Astrocyte (in vitro differentiated cells and primary cell): ENCODE measurements around the gene TOR1AIP2. TPM values are rescaled to one million over a fixed set of nuclear protein-coding genes. Genes with fewer than 3 reads are reported as not detected.

Experiments used
- DNase-seq: peaks from one replicate; pipeline ENCODE4 v3.0.0-alpha.2; 2010; ENCODE audit warnings: low read depth
- FAIRE-seq: peaks from 2 replicates; lab custom pipeline; 2011; peaks lifted over from hg19 to GRCh38; lab: Jason Lieb, UNC
- H2AFZ ChIP-seq: 2 replicates; pipeline ENCODE4 v1.6.0; 2012; ENCODE audit warnings: low read depth, low read length, inconsistent platforms
- H3K27ac ChIP-seq: 2 replicates; pipeline ENCODE4 v1.5.1; 2011; ENCODE audit warnings: low read depth, low read length, inconsistent platforms
- H3K27me3 ChIP-seq: 2 replicates; pipeline ENCODE4 v1.6.0; 2011; ENCODE audit warnings: low read length, inconsistent platforms; ENCODE audit not compliant: insufficient read depth
- H3K36me3 ChIP-seq: 2 replicates; pipeline ENCODE4 v1.5.1; 2011; ENCODE audit warnings: low read length, inconsistent platforms; ENCODE audit not compliant: insufficient read depth
- H3K4me1 ChIP-seq: 2 replicates; pipeline ENCODE4 v1.5.1; 2011; ENCODE audit warnings: low read length, inconsistent platforms; ENCODE audit not compliant: insufficient read depth
- H3K4me2 ChIP-seq: 2 replicates; pipeline ENCODE4 v1.6.0; 2012; ENCODE audit warnings: low read length, inconsistent platforms
- H3K4me3 ChIP-seq: 2 replicates; pipeline ENCODE4 v1.5.1; 2011; ENCODE audit warnings: low read depth, mild to moderate bottlenecking, low read length, inconsistent platforms; ENCODE audit not compliant: insufficient read depth
- H3K79me2 ChIP-seq: 2 replicates; pipeline ENCODE4 v1.6.0; 2012; ENCODE audit warnings: mild to moderate bottlenecking, low read length, inconsistent platforms; ENCODE audit not compliant: insufficient read depth
- H3K9ac ChIP-seq: 2 replicates; pipeline ENCODE4 v1.6.0; 2012; ENCODE audit warnings: mild to moderate bottlenecking, low read length, inconsistent platforms
- H3K9me3 ChIP-seq: 2 replicates; pipeline ENCODE4 v1.5.1; 2012; ENCODE audit warnings: low read depth, mild to moderate bottlenecking, low read length, inconsistent platforms; ENCODE audit not compliant: insufficient read depth
- H4K20me1 ChIP-seq: 2 replicates; pipeline ENCODE4 v1.6.0; 2012; ENCODE audit warnings: low read length, inconsistent platforms; ENCODE audit not compliant: insufficient read depth
- H3K27ac Mint-ChIP-seq: one replicate; pipeline ENCODE4 v1.8.0; 2021; ENCODE audit warnings: mild to moderate bottlenecking, mixed read lengths; ENCODE audit not compliant: unreplicated experiment
- H3K27me3 Mint-ChIP-seq: one replicate; pipeline ENCODE4 v1.8.0; 2021; ENCODE audit warnings: low read depth, mixed read lengths; ENCODE audit not compliant: unreplicated experiment
- H3K36me3 Mint-ChIP-seq: one replicate; pipeline ENCODE4 v1.8.0; 2021; ENCODE audit warnings: low read depth, mixed read lengths; ENCODE audit not compliant: unreplicated experiment
- H3K4me1 Mint-ChIP-seq: one replicate; pipeline ENCODE4 v1.8.0; 2021; ENCODE audit warnings: low read depth, mixed read lengths; ENCODE audit not compliant: unreplicated experiment
- H3K4me3 Mint-ChIP-seq: one replicate; pipeline ENCODE4 v1.8.0; 2021; ENCODE audit warnings: mild to moderate bottlenecking, moderate library complexity, mixed read lengths; ENCODE audit not compliant: unreplicated experiment
- H3K9me3 Mint-ChIP-seq: one replicate; pipeline ENCODE4 v1.8.0; 2021; ENCODE audit warnings: mild to moderate bottlenecking, mixed read lengths; ENCODE audit not compliant: unreplicated experiment
- EZH2 ChIP-seq: IDR thresholded peaks from 2 replicates; pipeline ENCODE4 v1.6.1; 2012; ENCODE audit warnings: mild to moderate bottlenecking, low read length, inconsistent platforms; ENCODE audit not compliant: insufficient read depth
- total RNA-seq: library from RNA; stranded (reverse); gene quantifications from 2 replicates; pipeline ENCODE4 v1.2.1, GENCODE V29; 2021
- TF ChIP-seq, protein P1 (sequence below): IDR thresholded peaks from 2 replicates; pipeline ENCODE4 v1.5.1; 2011; ENCODE audit warnings: low read depth, mild to moderate bottlenecking, inconsistent platforms, low read length, moderate library complexity; ENCODE audit not compliant: insufficient read depth

The TOR1AIP2 gene
- total RNA-seq, 1 donor from 2014 or later, result 141 TPM

DNA sequence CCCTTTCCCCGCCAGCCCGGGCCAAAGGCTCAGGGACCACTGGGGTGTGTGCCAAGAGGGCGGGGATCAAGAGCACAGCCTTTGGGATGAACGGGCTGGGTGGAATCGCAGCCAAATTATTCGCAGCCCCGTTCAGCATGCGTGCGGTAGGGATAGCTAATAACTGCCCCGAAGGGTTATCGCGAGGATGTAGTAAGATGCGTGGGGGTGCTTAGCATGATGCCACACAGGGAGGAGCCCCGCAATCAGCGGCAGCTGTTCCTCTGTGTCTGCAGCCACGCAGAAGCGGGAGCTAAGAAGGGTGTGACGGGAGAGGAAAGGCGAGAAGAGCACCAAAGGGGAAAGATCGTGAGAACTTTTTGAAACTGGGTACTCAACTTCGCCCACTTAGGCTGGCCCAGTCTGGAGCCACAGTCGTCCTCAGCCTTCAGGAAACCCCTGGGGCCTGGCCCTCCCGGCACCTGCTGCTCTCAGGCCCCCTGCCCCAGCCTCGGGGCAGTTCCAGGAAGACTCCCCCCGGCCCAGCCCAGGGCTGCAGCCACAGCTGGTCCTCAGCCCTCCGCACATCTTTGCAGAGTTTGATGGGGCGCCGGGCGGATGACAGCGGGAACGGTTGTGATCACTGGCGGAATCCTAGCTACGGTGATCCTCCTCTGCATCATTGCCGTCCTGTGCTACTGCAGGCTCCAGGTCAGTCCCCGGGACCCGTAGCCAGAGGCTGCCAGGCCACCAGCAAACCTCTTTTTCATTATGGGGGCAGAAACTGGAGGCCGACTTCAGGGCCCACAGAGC lies 64.9 kb downstream of the TOR1AIP2 start:
- H3K4me3 Mint-ChIP-seq, result no peak overlapping the region
- H3K27ac Mint-ChIP-seq, result no peak overlapping the region
- no peaks in the 10 kb centered on the region for H3K36me3 Mint-ChIP-seq
- no peaks in the 10 kb centered on the region for H3K9me3 Mint-ChIP-seq
- H3K4me3 ChIP-seq, result no peak overlapping the region
- H3K27me3 Mint-ChIP-seq, result peaks cover 64% of the 10 kb centered on the region
- no peak for FAIRE-seq
- H3K36me3 ChIP-seq, result no peaks in the 10 kb centered on the region
- no peak overlapping the region for H3K4me2 ChIP-seq
- no peaks in the 10 kb centered on the region for H3K79me2 ChIP-seq
- no peak overlapping the region for H3K9ac ChIP-seq
- DNase-seq, result no peak
- H3K27me3 ChIP-seq, result peaks cover 36% of the 10 kb centered on the region
- TF ChIP-seq, protein P1, sequence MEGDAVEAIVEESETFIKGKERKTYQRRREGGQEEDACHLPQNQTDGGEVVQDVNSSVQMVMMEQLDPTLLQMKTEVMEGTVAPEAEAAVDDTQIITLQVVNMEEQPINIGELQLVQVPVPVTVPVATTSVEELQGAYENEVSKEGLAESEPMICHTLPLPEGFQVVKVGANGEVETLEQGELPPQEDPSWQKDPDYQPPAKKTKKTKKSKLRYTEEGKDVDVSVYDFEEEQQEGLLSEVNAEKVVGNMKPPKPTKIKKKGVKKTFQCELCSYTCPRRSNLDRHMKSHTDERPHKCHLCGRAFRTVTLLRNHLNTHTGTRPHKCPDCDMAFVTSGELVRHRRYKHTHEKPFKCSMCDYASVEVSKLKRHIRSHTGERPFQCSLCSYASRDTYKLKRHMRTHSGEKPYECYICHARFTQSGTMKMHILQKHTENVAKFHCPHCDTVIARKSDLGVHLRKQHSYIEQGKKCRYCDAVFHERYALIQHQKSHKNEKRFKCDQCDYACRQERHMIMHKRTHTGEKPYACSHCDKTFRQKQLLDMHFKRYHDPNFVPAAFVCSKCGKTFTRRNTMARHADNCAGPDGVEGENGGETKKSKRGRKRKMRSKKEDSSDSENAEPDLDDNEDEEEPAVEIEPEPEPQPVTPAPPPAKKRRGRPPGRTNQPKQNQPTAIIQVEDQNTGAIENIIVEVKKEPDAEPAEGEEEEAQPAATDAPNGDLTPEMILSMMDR, result no peak
- TF ChIP-seq EZH2, result no peak
- H3K4me1 ChIP-seq, result peaks cover 26% of the 10 kb centered on the region
- no peaks in the 10 kb centered on the region for H3K9me3 ChIP-seq
- no peak overlapping the region for H2AFZ ChIP-seq
- H3K27ac ChIP-seq, result no peak overlapping the region
- peaks cover 13% of the 10 kb centered on the region for H3K4me1 Mint-ChIP-seq
- H4K20me1 ChIP-seq, result no peaks in the 10 kb centered on the region

- peaks cover 23% of the 10 kb centered on the region for H3K4me1 ChIP-seq
- no peaks in the 10 kb centered on the region for H3K9me3 ChIP-seq
- H3K27ac ChIP-seq, result no peak overlapping the region
- no peaks in the 10 kb centered on the region for H4K20me1 ChIP-seq
- DNase-seq (no peak), FAIRE-seq (no peak)
- Mint-ChIP-seq H3K4me1 (peaks cover 15% of the 10 kb centered on the region), H3K9me3 (no peaks in the 10 kb centered on the region), H3K36me3 (no peaks in the 10 kb centered on the region), H3K4me3 (no peak overlapping the region), H3K27ac (no peak overlapping the region), H3K27me3 (peaks cover 52% of the 10 kb centered on the region)
- no peak overlapping the region for H3K9ac ChIP-seq
- no peaks in the 10 kb centered on the region for H3K36me3 ChIP-seq
- H2AFZ ChIP-seq, result no peak overlapping the region
- TF ChIP-seq, protein P1, result no peak
- no peak for TF ChIP-seq EZH2
- no peak overlapping the region for H3K4me3 ChIP-seq
- H3K79me2 ChIP-seq, result no peaks in the 10 kb centered on the region
- peaks cover 45% of the 10 kb centered on the region for H3K27me3 ChIP-seq
- no peak overlapping the region for H3K4me2 ChIP-seq
These were observed 67.3 kb downstream of the TOR1AIP2 start for GRCh38 chr1:179810367-179810715.
